Body of pancreas (tissue), 4 donors: ENCODE measurements around the gene ABR.

Experiments
- POLR2A ChIP-seq, 3 donors: fragments of 450-650 bp; IDR thresholded peaks; one replicate each; pipeline ENCODE4 v1.6.1; 2016; ENCODE audit warnings: antibody characterized with exemption in 3 of 3, mild to moderate bottlenecking in 2 of 3
- TF ChIP-seq, protein P1 (sequence below), 7 experiments: fragments of 450-650 bp in 4 of 7; fragments of 200-600 bp in 3 of 7; sonication (generic) in 3 of 7; IDR thresholded peaks; one replicate each; pipeline ENCODE4 v1.5.1; 2016 to 2019; ENCODE audit warnings: antibody characterized with exemption in 7 of 7

DNA sequence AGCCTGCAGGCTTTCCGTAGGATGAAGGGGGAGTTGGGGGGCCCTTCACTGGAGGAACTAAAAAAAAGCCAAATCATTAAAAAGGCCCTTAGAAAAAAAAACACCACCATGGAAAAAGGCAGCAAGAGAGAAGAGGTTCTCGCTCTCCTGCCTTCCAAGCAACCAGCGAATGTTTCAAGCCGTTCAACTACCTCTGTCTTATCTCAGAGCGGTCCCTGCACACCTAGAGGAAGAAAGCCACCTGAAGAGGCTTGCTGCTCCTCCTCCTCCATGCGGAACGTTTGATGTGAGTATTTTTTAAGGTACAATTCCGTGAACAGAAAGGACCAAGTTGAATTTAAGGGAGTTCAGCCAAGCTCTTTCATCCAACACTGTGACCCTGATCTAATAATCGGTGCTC, 209.4 kb downstream of the ABR start:
- TF ChIP-seq, protein P1, sequence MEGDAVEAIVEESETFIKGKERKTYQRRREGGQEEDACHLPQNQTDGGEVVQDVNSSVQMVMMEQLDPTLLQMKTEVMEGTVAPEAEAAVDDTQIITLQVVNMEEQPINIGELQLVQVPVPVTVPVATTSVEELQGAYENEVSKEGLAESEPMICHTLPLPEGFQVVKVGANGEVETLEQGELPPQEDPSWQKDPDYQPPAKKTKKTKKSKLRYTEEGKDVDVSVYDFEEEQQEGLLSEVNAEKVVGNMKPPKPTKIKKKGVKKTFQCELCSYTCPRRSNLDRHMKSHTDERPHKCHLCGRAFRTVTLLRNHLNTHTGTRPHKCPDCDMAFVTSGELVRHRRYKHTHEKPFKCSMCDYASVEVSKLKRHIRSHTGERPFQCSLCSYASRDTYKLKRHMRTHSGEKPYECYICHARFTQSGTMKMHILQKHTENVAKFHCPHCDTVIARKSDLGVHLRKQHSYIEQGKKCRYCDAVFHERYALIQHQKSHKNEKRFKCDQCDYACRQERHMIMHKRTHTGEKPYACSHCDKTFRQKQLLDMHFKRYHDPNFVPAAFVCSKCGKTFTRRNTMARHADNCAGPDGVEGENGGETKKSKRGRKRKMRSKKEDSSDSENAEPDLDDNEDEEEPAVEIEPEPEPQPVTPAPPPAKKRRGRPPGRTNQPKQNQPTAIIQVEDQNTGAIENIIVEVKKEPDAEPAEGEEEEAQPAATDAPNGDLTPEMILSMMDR (IDR thresholded peaks at IDR 0.05), result no peak
- no peak for TF ChIP-seq POLR2A (IDR thresholded peaks at IDR 0.05)
